KOPT-K1 (cell line): Measurements from ENCODE around the gene RAET1G.
"Not testable (repeated sequence)": the region's sequence is repeated elsewhere in the genome, so short reads cannot be mapped to it uniquely, and the experiment has no call there.

Source experiments
- H3K27ac ChIP-seq: fragments of 200-600 bp; sonication (generic); 2 replicates; pipeline ENCODE4 v1.5.1; 2016; ENCODE audit warnings: antibody characterized with exemption, mild to moderate bottlenecking, low read depth, low read length; ENCODE audit not compliant: poor library complexity, severe bottlenecking
- H3K36me3 ChIP-seq: fragments of 200-600 bp; sonication (generic); 2 replicates; pipeline ENCODE4 v1.5.1; 2017; ENCODE audit warnings: antibody characterized with exemption, mild to moderate bottlenecking, low read length, moderate library complexity; ENCODE audit not compliant: insufficient read depth
- H3K9me3 ChIP-seq: fragments of 200-600 bp; sonication (generic); 2 replicates; pipeline ENCODE4 v1.5.1; 2017; ENCODE audit warnings: antibody characterized with exemption, low read length, mild to moderate bottlenecking; ENCODE audit not compliant: insufficient read depth, poor library complexity, severe bottlenecking

RAET1G gene

DNA sequence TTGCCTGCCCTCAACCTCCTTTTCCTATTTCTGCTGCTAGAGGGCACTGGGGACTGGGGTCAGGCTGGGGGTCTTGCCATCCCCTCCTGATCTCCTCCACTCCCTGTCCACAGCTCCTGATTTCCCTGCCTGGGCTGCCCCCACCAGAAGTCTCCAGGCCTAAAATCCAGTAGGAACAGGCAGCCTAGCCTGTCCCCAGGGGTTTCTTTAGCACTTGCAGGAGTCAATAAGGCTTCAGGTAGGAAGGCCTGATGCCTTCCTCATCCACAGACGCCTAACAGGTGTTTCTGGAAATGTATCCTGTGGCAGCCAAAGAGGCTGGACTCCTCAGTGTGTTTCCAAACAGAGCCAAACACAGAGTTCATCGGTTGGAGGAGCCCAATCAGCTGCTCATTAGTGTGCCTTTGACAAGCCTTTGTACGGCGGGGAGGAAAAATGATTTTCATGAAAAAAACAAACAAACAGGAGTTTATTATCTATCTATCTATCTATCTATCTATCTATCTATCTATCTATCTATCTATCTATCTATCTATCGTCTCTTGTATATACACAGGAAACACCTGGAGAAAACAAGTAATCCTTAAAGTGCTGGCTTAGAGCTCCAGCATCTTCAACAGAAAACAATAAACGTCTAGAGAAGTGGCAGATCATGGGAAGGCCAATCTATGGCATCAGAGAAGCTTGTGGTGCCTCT lies 21.3 kb downstream of the RAET1G start:
- H3K27ac ChIP-seq, result no peak overlapping the region
- H3K9me3 ChIP-seq, result no peaks in the 10 kb centered on the region
- no peaks in the 10 kb centered on the region for H3K36me3 ChIP-seq

DNA sequence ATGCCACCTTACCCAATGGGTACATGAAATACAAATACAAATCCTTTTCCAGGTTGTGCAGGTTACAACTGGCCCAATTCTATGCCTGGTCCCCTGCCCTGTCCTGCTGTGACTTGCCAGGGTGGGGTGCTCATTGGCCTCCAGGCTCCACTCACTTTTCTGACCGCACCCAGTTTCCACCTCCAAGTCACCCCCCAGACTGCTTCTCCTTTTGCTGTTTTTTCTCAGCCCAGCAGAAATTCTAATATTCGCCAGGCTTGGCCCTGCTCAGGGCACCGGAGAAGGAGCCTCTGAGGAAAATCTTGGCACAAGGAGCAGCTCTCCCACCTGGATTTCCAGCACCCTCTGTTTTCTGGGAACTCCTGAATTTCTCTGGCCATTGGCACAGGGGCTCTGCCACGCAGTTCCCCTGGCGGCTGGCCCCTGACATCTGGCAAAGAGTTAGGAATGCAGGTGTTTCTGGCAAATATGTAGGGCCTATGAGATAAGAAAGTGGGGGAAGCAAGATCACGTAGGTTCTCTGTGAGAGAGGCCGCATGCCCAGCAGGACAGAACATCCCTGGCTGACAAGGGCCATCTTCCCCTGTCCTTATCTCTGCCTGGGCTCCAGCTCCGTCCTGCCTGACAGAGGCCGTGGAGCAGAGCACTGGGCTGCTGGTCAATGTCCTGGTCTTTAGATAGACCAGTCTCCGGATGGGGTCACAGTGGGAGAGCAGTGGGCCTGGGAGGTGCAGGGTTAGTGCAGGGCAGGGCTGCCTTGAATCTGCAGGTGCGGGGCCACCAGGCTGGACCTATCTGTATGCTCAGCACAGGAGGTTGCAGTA lies 22.1 kb downstream of the RAET1G start:
- Histone ChIP-seq H3K27ac (no peak overlapping the region), H3K36me3 (no peaks in the 10 kb centered on the region), H3K9me3 (no peaks in the 10 kb centered on the region)

DNA sequence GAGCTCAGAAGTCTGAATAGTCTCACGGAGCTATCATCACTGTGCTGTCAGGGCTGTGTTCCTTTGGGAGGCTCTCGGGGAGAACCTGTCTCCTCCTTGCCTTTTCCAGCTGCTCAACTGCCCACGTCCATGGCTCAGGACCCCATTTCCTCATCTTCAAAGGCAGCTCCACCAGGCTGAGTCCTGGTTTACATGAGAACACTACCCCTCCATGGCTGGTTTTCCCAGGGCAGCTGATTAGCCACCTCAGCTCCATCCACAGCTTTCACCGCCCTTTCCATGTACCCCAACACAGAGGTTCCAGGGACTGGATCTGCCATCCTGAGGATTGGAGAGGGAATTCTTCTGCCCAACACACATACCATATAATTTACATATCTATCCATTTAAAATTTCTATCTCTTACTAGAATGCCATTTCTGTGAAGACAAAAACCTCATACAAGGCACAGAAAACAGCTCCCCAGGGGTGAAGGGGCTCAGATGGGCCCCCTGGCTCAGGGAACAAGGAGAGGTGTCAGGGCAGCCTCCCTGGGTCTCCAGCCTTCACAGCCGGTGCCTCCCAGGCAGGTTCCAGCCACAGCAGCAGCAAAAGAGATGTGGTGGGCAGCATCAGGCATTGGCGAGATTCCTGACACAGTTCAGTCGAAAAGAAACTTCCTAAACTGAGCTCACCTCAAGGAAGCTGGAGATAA lies 22.8 kb downstream of the RAET1G start:
- H3K9me3 ChIP-seq, result no peaks in the 10 kb centered on the region
- H3K27ac ChIP-seq, result no peak overlapping the region
- H3K36me3 ChIP-seq, result no peaks in the 10 kb centered on the region

DNA sequence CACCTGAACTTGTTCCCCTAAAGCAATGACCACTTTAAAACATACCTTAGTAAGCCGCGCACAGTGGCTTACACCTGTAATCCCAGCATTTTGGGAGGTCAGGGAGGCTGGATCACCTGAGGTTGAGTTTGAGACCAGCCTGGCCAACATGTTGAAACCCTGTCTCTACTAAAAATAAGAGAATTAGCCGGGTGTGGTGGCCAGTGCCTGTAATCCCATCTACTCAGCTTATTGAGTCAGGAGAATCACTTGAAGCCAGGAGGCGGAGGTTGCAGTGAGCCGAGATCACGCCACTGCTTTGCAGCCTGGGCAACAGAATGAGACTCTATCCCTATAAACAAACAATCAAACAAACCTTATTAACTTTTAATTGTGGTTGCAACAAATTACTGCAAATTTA lies 23.4 kb downstream of the RAET1G start:
- no peaks in the 10 kb centered on the region for H3K36me3 ChIP-seq
- H3K9me3 ChIP-seq, result no peaks in the 10 kb centered on the region
- H3K27ac ChIP-seq, result no peak overlapping the region

DNA sequence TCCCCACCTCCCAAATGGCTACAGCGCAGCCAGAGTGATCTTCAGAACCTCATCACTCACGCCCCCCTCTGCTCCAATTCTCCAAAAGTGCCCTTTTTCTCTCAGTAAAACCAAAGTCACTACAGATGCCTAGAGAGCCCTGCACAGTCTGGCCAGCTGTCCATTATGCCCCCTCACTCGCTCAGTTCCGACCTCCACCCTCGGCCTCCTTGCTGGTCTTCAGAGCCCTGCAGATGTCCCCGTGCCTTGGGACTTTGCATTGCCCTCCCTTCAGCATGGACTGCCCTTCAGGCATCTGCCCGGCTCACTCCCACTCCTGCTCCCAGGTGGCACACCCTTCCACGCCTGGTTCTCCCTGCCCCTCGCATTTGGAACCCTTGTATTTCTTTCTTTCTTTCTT lies 24.0 kb downstream of the RAET1G start:
- H3K27ac ChIP-seq, result no peak overlapping the region
- no peaks in the 10 kb centered on the region for H3K9me3 ChIP-seq
- H3K36me3 ChIP-seq, result no peaks in the 10 kb centered on the region

DNA sequence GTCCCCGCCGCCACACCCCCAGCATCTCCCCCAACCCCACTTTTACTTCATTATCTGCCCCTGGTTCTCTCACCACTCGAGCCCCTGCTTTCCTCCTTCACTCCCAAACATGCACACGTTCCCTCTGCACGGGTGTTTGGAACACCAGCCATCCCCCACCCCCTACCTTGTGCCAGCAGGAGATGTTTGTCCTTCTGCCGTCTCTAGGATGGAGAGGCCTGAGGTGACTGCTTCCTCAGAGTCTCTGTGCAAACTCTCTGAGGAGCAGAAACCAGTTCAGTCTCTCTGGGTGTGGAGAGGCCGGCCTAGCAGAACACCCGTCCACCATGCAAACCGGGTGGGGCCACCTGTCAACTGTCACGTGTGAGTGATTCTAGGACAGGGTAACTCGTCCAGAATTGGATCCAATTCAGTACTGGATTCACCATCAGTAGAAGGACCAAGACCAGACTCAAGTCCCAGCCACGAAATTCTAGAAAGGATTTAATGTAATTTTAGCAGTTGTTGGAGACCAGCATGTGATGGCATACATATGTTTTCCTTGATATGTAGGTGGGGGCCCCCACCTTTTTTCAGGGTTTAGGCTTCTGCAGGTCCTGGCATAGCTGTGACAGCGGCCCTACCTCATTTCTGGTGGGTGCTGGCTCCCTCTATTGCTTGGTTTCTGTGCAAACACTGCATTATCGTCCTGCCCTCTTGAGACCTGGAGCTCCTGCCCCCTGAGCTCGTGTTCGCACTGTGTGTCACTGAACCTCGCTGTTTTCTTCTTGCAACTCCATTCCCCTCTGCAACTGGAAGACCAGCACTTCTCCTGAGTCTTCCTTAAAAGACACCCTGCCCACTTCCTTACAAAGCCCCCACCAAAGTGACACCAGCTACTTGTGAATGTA lies 24.8 kb downstream of the RAET1G start, which contains the start of gene RAET1E:
Gene RAET1E (minus strand): TSS at position 259 of the 890 bp plus-strand sequence. CDS start 7,212 bp downstream, outside the sequence.
- peak within 1 kb of the TSS; percentile 35 for H3K27ac ChIP-seq
- no peaks in the 10 kb centered on the region for H3K9me3 ChIP-seq
- H3K36me3 ChIP-seq, result no peaks in the 10 kb centered on the region

DNA sequence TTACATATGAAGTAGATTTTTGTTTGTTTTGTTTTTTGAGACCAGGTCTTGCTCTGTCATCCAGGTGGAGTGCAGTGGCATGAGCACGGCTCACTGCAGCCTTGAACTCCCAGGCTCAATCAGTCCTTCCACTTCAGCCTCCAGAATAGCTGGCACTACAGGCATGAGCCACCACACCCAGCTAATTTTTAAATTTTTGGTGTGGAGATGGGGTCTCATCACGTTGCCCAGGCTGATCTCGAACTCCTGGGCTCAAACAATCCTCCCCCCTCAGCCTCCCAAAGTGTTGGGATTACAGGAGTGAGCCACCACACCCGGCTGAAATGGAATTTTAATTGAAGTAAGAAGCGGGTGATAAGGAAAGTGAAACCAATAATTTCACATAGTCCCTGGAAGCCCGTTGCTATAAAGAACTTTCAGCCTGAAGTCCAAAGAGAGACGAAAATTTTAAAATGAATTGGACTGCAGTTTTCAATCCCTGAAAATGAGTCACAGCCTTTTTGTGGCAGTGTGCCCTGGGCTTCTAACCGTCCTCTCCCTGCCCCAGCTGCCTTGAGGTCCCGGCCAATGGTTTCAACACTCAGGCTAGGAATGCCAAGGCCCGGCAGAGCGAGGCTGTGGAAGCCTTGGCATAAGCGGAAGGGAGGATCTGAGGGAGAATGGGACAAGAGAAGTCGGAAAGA lies 25.8 kb downstream of the RAET1G start:
- Histone ChIP-seq H3K36me3 (no peaks in the 10 kb centered on the region), H3K9me3 (no peaks in the 10 kb centered on the region), H3K27ac (peak overlapping the region; percentile 35)

DNA sequence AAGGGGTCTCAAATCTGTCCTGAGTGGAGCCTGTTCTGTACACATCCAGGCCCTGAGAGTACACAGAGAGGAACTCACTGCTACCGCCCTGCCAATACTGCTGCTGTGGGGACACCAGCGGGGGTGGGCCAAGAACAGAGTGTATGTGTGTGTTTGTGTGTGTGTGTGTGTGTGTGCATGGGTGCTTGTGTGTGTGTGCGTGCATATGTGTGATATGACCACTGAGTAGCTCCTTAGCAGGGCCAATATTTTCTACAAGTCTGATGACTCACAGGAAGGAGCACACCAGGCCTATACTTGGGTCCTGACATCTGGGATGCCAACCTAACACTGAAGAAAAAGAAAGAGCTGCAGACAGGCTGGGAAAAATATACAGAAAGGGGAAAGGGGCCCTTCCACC lies 26.4 kb downstream of the RAET1G start:
- Histone ChIP-seq H3K36me3 (no peaks in the 10 kb centered on the region), H3K27ac (peak overlapping the region; percentile 35), H3K9me3 (no peaks in the 10 kb centered on the region)

DNA sequence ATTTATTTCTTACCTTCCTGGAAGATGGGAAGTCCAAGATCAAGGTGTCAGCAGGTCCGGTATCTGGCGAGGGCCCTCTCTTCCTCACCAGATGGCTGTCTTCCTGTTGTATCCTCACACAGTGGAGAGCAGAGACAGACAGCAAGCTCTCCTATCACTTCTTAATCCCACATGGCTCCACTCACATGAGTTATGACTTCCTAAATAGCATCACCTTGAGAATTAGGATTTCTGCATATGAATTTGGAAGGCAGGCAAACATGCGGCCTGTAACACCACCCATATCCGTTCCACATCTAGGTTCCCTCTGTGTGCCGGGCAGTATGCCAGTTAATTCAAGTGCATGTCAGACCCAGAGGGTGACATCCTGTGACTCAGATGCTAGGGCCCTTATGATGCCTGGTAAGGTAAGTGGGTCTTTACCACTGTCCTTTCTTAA lies 27.1 kb downstream of the RAET1G start:
- Histone ChIP-seq H3K36me3 (no peaks in the 10 kb centered on the region), H3K9me3 (no peaks in the 10 kb centered on the region), H3K27ac (peak overlapping the region; percentile 35)

DNA sequence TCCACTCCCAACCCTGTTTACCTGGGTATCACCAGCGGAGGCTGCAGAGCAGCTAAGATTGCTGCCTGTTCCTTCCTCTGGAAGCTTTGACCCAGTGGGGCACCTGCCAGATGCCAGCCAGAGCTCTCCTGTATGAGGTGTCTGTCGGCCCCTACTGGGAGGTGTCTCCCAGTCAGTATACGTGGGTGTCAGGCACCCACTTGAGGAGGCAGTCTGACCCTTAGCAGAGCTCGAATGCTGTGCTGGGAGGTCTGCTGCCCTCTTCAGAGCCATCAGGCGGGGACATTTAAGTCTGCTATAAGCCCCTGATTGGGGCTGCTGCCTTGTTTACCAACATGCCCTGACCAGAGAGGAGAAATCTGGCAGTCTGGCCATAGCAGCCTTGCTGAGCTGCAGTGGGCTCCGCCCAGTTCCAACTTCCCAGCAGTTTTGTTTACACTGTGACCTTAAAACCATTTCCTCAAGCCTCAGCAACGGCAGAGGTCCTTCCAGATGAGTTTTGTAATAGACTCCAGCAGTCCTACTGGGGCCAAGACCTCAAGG lies 27.8 kb downstream of the RAET1G start:
- no peaks in the 10 kb centered on the region for H3K9me3 ChIP-seq
- no peaks in the 10 kb centered on the region for H3K36me3 ChIP-seq
- H3K27ac ChIP-seq, result peak overlapping the region; percentile 35

DNA sequence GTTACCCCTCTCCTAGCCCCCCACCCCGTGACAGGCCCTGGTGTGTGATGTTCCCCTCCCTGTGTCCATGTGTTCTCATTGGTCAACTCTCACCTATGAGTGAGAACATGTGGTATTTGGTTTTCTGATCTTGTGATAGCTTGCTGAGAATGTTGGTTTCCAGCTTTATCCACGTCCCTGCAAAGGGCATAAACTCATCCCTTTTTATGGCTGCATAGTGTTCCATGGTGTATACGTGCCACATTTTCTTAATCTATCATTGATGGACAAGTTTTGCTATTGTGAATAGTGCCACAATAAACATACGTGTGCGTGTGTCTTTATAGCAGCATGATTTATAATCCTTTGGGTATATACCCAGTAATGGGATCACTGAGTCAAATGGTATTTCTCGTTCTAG lies 31.1 kb downstream of the RAET1G start:
- H3K36me3 ChIP-seq, H3K9me3 ChIP-seq: not testable (repeated sequence)
- H3K27ac ChIP-seq, result peak overlapping the region; percentile 34

DNA sequence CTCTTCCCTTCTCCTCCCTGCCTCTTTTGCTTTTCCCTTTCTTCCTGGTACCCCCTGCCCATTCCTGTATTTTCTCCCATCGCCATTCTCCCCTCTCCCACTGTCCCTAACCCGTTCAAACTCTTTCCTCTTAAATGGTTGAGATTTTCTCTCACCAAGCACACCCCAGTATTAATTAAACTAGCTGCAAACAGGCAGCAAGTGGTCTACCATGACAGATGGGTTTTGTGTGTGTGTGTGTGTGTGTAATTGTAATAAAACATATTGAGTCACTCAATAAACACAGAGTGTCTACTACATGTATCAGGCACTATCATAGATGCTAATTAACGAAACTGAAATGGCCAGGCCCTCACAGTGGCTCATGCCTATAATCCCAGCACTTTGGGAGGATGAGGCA lies 31.7 kb downstream of the RAET1G start:
- Histone ChIP-seq H3K27ac (no peak overlapping the region), H3K9me3 (no peaks in the 10 kb centered on the region), H3K36me3 (no peaks in the 10 kb centered on the region)

DNA sequence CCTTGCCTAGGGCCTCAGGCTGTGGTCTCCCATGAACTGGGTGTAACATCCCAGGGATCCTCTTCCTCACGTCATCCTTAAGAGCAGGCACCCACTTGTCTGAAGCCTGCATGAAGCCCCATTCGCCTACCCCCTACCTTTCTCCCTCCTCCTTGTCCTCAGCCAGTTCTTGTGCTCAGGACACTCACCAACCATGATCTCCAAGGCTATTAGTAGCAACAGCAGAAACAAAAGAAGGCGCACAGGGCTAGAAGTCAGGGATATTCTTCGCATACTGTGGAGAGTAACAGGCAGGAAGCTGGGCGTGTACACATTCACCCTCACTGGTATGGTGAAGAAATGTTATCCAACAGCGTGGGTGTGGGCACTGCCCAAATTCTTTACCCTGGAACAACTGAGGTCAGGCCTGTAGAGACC lies 32.3 kb downstream of the RAET1G start:
- H3K27ac ChIP-seq, result no peak overlapping the region

DNA sequence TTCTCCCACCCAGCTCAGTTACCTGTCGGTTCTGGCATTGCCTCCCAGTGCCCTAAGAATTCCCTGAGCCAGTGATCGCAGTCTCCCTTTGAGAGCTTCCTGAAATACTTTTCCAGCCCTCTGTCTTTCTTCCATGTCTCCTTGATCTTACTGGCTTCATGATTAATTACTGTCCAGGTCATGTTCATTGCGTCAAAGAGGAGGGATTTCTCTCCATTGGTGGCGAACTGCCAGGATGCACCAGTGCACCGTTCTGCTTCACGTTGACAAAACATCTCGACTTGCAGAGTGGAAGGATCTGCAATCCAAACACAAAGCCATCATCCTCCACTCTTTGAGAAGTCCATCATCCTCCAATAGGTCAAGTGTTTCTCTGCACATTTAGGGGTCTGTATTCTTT lies 33.6 kb downstream of the RAET1G start:
- H3K36me3 ChIP-seq, result no peaks in the 10 kb centered on the region
- H3K9me3 ChIP-seq, result no peaks in the 10 kb centered on the region
- no peak overlapping the region for H3K27ac ChIP-seq

More for the DNA sequence above, 32.3 kb downstream of the RAET1G start:
- H3K9me3 ChIP-seq, result no peaks in the 10 kb centered on the region
- H3K36me3 ChIP-seq, result no peaks in the 10 kb centered on the region
